NT2/D1 (cell line): ENCODE results near the gene HMOX1.

Experiments used
- DNase-seq: peaks from one replicate; pipeline ENCODE4 v3.0.0-alpha.2; 2011; ENCODE audit warnings: low read depth, low spot score
- H3K27me3 ChIP-seq: 2 replicates; pipeline ENCODE4 v1.6.0; 2011; ENCODE audit warnings: mild to moderate bottlenecking; ENCODE audit not compliant: insufficient read length, insufficient read depth
- H3K36me3 ChIP-seq: 2 replicates; pipeline ENCODE4 v1.6.1; 2011; ENCODE audit warnings: mild to moderate bottlenecking, low read length, mixed read lengths; ENCODE audit not compliant: insufficient read depth, insufficient read length
- H3K4me1 ChIP-seq: 2 replicates; pipeline ENCODE4 v1.5.1; 2011; ENCODE audit not compliant: insufficient read depth, insufficient read length
- H3K4me3 ChIP-seq: 2 replicates; pipeline ENCODE4 v1.5.1; 2011; ENCODE audit warnings: low read depth; ENCODE audit not compliant: insufficient read length
- H3K9ac ChIP-seq: 2 replicates; pipeline ENCODE4 v1.6.0; 2011; ENCODE audit warnings: low read depth; ENCODE audit not compliant: insufficient read length
- H3K9me3 ChIP-seq: 2 replicates; pipeline ENCODE4 v1.5.1; 2011; ENCODE audit warnings: mild to moderate bottlenecking, low read length; ENCODE audit not compliant: insufficient read depth
- SUZ12 ChIP-seq: IDR thresholded peaks from 2 replicates; pipeline ENCODE4 v1.6.1; 2011; ENCODE audit not compliant: insufficient read length, insufficient read depth; ENCODE audit errors: extremely low read depth
- YY1 ChIP-seq: IDR thresholded peaks from 2 replicates; pipeline ENCODE4 v1.6.1; 2011; ENCODE audit not compliant: insufficient read length, insufficient read depth
- ZNF274 ChIP-seq: IDR thresholded peaks from 2 replicates; pipeline ENCODE4 v1.6.1; 2011; ENCODE audit warnings: mild to moderate bottlenecking, low read depth, low read length

Gene HMOX1

DNA sequence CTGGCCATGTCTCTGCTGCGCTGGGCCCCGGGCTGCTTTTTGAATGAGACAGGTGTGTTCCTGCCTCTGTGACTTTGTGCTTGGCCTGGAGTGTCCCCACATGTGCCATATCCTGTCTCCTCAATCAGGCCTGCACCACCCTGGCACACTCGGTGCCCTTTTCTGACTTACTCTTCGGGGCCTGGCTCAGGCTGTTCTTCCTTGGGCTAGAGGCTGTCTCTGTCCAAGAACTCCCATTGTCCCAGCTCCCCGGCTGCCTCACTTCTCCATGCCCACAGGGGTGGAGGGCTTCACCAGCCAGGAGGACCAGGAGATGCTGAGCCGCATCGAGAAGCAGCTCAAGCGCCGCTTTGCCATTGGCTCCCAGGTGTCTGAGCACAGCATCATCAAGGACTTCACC, 42.0 kb downstream of the HMOX1 start:
- Histone ChIP-seq H3K4me3 (no peak overlapping the region), H3K9ac (no peak overlapping the region), H3K27me3 (no peaks in the 10 kb centered on the region), H3K36me3 (peaks cover 80% of the 10 kb centered on the region), H3K9me3 (no peaks in the 10 kb centered on the region), H3K4me1 (peaks cover 19% of the 10 kb centered on the region)
- DNase-seq: no peak
- no peak for TF ChIP-seq ZNF274
- no peak for TF ChIP-seq SUZ12
- no peak for TF ChIP-seq YY1

DNA sequence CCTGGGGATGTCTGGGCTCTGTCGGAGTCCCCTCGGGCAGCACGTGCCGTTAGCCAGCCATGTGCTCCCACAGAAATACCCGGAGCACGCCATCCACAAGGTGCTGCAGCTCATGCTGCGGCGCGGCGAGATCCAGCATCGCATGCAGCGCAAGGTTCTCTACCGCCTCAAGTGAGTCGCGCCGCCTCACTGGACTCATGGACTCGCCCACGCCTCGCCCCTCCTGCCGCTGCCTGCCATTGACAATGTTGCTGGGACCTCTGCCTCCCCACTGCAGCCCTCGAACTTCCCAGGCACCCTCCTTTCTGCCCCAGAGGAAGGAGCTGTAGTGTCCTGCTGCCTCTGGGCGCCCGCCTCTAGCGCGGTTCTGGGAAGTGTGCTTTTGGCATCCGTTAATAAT, 43.2 kb downstream of the HMOX1 start:
- Histone ChIP-seq H3K9ac (no peak overlapping the region), H3K36me3 (peaks cover 76% of the 10 kb centered on the region), H3K4me3 (no peak overlapping the region), H3K27me3 (no peaks in the 10 kb centered on the region), H3K9me3 (no peaks in the 10 kb centered on the region), H3K4me1 (peaks cover 19% of the 10 kb centered on the region)
- no peak for TF ChIP-seq SUZ12
- TF ChIP-seq ZNF274: no peak
- TF ChIP-seq YY1: no peak
- DNase-seq: no peak

DNA sequence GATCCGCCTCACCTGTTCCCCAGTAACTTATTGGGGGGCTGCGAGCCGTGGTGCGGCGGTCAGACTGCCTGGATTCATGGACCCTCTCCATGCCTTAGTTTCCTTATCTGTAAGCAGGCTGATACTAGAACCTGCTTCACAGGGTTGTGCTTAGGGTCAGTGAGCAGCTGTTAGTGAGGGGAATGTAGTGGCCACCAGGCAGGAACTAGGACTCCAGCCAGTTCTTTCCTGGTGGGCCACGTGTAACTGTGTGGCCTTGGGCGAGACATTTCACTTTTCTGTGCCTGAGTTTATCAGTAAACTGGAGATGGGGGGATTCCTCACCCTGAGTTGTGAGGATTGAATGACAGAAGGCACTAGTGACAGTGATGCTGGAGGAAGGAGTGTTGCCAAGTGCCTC, 43.9 kb downstream of the HMOX1 start:
- DNase-seq: no peak
- H3K4me3 ChIP-seq: no peak overlapping the region
- no peak for TF ChIP-seq SUZ12
- TF ChIP-seq YY1: no peak
- TF ChIP-seq ZNF274: no peak
- no peak overlapping the region for H3K9ac ChIP-seq
- H3K4me1 ChIP-seq: peaks cover 19% of the 10 kb centered on the region
- no peaks in the 10 kb centered on the region for H3K9me3 ChIP-seq
- H3K27me3 ChIP-seq: no peaks in the 10 kb centered on the region
- H3K36me3 ChIP-seq: peaks cover 70% of the 10 kb centered on the region

DNA sequence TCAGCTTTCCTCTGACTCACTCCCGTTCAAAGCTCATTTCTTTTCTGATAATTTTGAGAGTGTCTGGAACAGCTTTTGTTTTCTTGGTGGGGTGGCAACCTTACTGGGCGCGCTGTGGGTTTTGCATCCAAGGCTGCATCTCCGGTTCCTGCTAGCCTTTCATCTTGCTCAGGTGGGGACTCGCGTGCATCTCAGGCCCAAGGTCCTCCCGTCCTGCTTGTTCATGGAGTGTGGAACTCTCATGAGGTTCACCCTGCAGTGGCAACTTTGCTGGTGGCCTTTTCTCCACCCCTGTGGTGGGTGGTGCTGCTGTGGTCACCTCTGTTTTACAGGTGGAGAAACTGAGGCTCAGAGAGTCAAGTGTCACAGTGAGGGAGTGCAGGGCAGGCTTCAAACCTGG, 44.6 kb downstream of the HMOX1 start:
- peak overlapping the region; percentile 42 for H3K9ac ChIP-seq
- no peak for DNase-seq
- peaks cover 65% of the 10 kb centered on the region for H3K36me3 ChIP-seq
- no peak for TF ChIP-seq SUZ12
- no peak for TF ChIP-seq YY1
- TF ChIP-seq ZNF274: no peak
- no peaks in the 10 kb centered on the region for H3K27me3 ChIP-seq
- H3K4me1 ChIP-seq: peaks cover 19% of the 10 kb centered on the region
- H3K4me3 ChIP-seq: no peak overlapping the region
- H3K9me3 ChIP-seq: no peaks in the 10 kb centered on the region

- Histone ChIP-seq H3K4me3 (no peak overlapping the region), H3K36me3 (peaks cover 62% of the 10 kb centered on the region), H3K27me3 (no peaks in the 10 kb centered on the region), H3K4me1 (peaks cover 19% of the 10 kb centered on the region), H3K9me3 (no peaks in the 10 kb centered on the region), H3K9ac (peak overlapping the region; percentile 42)
- no peak for TF ChIP-seq SUZ12
- TF ChIP-seq YY1: no peak
- no peak for TF ChIP-seq ZNF274
- DNase-seq: no peak
Measured at GRCh38 chr22:35425971-35426800, 45.3 kb downstream of the HMOX1 start.

DNA sequence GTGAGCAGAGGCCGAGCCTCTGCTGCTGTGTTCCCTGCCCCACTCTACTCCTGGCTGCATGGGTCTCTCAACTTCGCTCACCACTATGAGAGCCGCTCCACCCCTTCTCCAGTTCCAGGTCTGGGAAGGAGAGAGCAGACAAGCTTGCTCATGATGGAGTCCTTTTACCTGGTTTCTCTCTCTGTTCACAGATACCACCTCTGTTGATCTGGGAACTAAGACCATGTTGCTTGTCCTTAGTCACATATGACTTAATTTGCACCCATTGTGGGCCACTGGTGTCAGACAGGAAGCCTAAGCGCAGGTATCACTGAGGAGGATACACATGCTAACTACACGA, 45.9 kb downstream of the HMOX1 start:
- Histone ChIP-seq H3K36me3 (peaks cover 61% of the 10 kb centered on the region), H3K27me3 (no peaks in the 10 kb centered on the region), H3K9me3 (peaks cover 4% of the 10 kb centered on the region; the same call in 1 of the 2 replicates)

GRCh38 chr22:35430897-35431322, 50.0 kb downstream of the HMOX1 start:
- no peak for TF ChIP-seq SUZ12
- TF ChIP-seq ZNF274: no peak
- no peak for TF ChIP-seq YY1
- Histone ChIP-seq H3K36me3 (peaks cover 54% of the 10 kb centered on the region), H3K27me3 (no peaks in the 10 kb centered on the region), H3K4me3 (no peak overlapping the region), H3K9me3 (peaks cover 30% of the 10 kb centered on the region; the same call in 1 of the 2 replicates), H3K4me1 (peaks cover 4% of the 10 kb centered on the region), H3K9ac (no peak overlapping the region)
- peak; percentile 36 for DNase-seq

More for the DNA sequence above, 45.9 kb downstream of the HMOX1 start:
- H3K9ac ChIP-seq: peak overlapping the region; percentile 68
- DNase-seq: no peak
- H3K4me3 ChIP-seq: no peak overlapping the region
- TF ChIP-seq ZNF274: no peak
- no peak for TF ChIP-seq YY1
- no peak for TF ChIP-seq SUZ12
- H3K4me1 ChIP-seq: peaks cover 16% of the 10 kb centered on the region
